Activated T-helper 2 cell treated with anti-CD3 and anti-CD28 coated beads, Interferon-gamma antibody, Interleukin-2, Interleukin-4, amounts not matched to agents 10 μg/mL and 5 μg/mL and 100 μg/mL, durations not matched to agents 14 hours and 24 hours and 36 hours (primary cell): Measurements from ENCODE around the gene SAMD13. TPM values are rescaled to one million over a fixed set of nuclear protein-coding genes. Genes with fewer than 3 reads are reported as not detected.

Source experiments
- DNase-seq: peaks from one replicate; pipeline ENCODE4 v3.0.0; 2021; ENCODE audit warnings: low spot score
- H3K27ac Mint-ChIP-seq: one replicate; pipeline ENCODE4 v1.8.0; 2021; ENCODE audit warnings: mixed read lengths
- H3K27me3 Mint-ChIP-seq: one replicate; pipeline ENCODE4 v1.8.0; 2021; ENCODE audit warnings: low read depth, mixed read lengths
- H3K36me3 Mint-ChIP-seq: one replicate; pipeline ENCODE4 v1.8.0; 2021; ENCODE audit warnings: low read depth, mixed read lengths
- H3K4me1 Mint-ChIP-seq: one replicate; pipeline ENCODE4 v1.8.0; 2021; ENCODE audit warnings: low read depth, mixed read lengths
- H3K4me3 Mint-ChIP-seq: one replicate; pipeline ENCODE4 v1.8.0; 2021; ENCODE audit warnings: low read depth, mild to moderate bottlenecking, moderate library complexity, mixed read lengths
- H3K9me3 Mint-ChIP-seq: one replicate; pipeline ENCODE4 v1.8.0; 2021; ENCODE audit warnings: mixed read lengths
- intact Hi-C: fragments of 100-400 bp; cut with micrococcal nuclease; formaldehyde crosslinking; loops from one replicate; pipeline ENCODE4 v1.15.1; 2023
- total RNA-seq: library from RNA; stranded (reverse); gene quantifications from 2 replicates; pipeline ENCODE4 v1.2.3, GENCODE V29; 2022

The SAMD13 gene
- total RNA-seq, 1 donor from 2014 or later = 0.30 TPM

DNA sequence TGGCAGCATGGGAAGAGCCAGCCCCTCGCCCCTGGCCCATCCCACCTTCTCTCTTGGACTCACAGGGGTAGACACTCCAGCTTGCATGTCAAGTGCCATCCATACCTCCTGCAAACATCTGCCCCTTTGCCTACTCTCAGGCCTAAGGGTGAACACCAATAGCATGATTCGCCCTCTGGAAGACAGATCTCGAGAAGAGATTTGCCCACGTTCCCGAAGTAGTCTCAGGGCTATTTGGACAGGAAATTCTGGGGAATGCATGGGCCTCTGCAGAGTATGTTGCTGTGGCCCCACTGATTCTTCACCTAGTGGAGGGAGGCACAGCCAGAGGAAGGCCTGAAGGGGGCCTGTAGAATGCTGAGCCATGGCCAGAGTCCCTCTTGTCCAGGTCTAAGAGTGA, 66.9 kb downstream of the SAMD13 start:
- no peaks in the 10 kb centered on the region for H3K27me3 Mint-ChIP-seq
- no peaks in the 10 kb centered on the region for H3K9me3 Mint-ChIP-seq
- intact Hi-C loops = loop anchor here (5.0 kb wide), 1 partner anchor 66 kb away; the partner anchor contains the start of gene SAMD13
- H3K4me1 Mint-ChIP-seq = peaks cover 7% of the 10 kb centered on the region
- H3K27ac Mint-ChIP-seq = no peak overlapping the region
- H3K36me3 Mint-ChIP-seq = no peaks in the 10 kb centered on the region
- H3K4me3 Mint-ChIP-seq = no peak overlapping the region
- DNase-seq = no peak

DNA sequence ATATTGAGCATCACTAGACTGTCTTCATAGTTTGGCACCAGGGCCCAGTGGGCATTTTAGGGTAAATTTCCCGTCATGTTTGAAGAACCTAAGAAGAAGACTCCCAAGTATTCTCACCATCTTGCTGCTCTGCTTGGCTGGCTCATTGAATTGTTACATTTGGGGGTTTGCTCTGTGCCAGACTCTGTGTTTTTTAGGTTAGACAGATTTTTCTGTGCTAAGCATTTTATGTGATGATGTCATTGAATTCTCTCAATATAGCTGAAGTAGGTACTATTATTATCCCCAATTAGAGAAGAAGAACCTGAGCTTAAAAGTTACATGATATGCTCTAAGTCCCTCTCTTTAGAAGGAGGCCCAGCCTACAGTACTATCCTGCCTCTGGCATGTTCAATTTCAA, 68.8 kb downstream of the SAMD13 start:
- H3K4me3 Mint-ChIP-seq = no peak overlapping the region
- H3K4me1 Mint-ChIP-seq = peaks cover 6% of the 10 kb centered on the region
- H3K27ac Mint-ChIP-seq = no peak overlapping the region
- DNase-seq = no peak
- H3K9me3 Mint-ChIP-seq = no peaks in the 10 kb centered on the region
- no peaks in the 10 kb centered on the region for H3K36me3 Mint-ChIP-seq
- H3K27me3 Mint-ChIP-seq = no peaks in the 10 kb centered on the region
- intact Hi-C loops = no loop called here

DNA sequence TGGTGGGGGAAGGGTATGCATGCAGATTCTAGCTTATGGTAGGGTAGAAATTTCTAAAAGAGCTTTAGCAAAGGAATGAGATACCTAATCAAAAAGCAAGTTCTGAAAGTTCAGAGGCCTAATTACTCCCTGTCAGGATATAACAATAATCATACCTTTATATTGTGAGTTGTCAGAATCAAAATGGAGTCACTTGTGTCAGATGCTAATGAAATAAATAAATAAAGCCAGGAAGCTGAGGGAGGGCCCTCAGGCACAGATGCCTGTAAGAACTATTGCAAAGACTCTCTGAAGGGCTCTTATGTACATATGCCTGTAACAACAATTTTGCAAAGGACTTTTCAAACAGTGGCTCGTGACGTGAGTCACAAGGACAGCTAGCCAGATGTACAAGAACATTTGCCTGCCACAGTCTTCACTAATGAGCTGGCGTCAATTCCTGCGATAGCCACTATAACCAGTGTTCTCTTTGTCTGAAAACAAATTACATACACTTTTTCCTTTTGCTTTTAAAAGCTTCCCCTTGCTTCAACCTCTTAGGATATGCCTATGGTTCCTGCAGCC, 69.4 kb downstream of the SAMD13 start:
- H3K4me1 Mint-ChIP-seq = peaks cover under 1% of the 10 kb centered on the region
- intact Hi-C loops = no loop called here
- DNase-seq = no peak
- no peak overlapping the region for H3K4me3 Mint-ChIP-seq
- no peaks in the 10 kb centered on the region for H3K9me3 Mint-ChIP-seq
- no peaks in the 10 kb centered on the region for H3K27me3 Mint-ChIP-seq
- no peaks in the 10 kb centered on the region for H3K36me3 Mint-ChIP-seq
- H3K27ac Mint-ChIP-seq = no peak overlapping the region

DNA sequence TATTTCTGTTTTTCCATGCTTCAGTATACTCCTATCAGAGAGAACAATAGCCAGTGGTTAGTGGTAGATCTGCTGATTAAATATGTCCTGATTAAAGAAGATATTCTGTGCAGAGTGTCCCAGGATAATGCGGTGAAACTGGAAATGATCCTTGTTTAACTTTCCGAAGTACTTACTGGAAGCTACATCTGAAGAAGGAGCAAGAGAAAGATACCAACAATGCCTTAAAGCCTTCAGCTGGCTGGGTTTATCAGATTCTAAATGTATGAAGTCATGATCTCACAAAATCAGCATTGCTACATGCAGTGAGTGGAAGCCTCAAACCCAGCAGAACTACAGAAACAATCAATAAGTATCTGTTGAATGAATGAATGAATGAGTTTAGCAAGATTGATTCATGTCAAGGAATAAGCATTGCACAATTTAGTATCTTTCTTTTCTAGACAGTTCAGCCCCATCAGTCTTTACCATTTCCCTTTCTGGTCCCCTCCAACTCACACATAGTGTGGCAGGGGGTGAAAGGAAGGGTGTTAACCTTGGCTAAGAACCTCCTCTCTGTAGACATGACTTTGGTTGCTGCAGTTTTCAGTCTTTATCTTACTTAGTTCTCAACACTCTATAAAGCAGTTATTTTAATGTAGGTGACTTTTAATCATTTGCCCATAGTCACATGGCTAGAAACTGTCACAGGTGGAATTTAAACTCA, 72.1 kb downstream of the SAMD13 start:
- no peak overlapping the region for H3K27ac Mint-ChIP-seq
- H3K4me3 Mint-ChIP-seq = no peak overlapping the region
- no peaks in the 10 kb centered on the region for H3K4me1 Mint-ChIP-seq
- no peaks in the 10 kb centered on the region for H3K9me3 Mint-ChIP-seq
- H3K27me3 Mint-ChIP-seq = no peaks in the 10 kb centered on the region
- H3K36me3 Mint-ChIP-seq = no peaks in the 10 kb centered on the region
- DNase-seq = no peak
- intact Hi-C loops = no loop called here

DNA sequence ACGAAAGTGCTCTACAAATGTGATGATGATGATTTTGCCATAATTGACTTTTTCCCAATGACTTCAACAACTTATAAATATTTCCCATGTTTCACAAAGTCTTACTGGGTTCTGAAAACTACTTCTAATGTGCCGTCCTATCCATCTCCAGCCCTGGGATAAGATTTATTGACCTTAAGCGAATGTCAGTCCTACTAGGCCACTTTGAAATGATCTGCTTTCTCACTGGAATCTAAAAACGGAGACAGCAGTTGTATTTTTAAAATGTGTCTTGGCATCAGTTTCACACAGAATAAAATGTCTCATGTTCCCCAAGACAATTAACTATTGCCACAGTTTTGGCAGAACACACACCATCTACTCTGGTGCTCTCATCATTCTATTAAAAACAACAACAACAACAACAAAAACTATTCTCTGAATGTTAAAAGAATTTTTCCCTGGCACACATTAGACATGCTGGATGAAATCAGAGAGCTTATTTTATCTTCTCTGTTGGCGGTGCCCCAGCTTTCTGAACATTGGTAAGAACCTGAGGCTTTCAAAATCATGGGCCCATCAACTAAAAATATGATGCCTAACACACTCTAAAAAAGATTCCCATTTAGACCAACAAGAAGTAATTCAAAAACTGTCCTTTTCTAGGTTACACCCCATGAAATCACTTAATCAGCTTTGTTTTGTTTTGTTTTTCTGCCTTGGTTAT, 73.6 kb downstream of the SAMD13 start:
- Mint-ChIP-seq H3K27ac (no peak overlapping the region), H3K9me3 (no peaks in the 10 kb centered on the region), H3K27me3 (no peaks in the 10 kb centered on the region), H3K36me3 (no peaks in the 10 kb centered on the region), H3K4me3 (no peak overlapping the region), H3K4me1 (no peaks in the 10 kb centered on the region)
- intact Hi-C loops = no loop called here
- no peak for DNase-seq

DNA sequence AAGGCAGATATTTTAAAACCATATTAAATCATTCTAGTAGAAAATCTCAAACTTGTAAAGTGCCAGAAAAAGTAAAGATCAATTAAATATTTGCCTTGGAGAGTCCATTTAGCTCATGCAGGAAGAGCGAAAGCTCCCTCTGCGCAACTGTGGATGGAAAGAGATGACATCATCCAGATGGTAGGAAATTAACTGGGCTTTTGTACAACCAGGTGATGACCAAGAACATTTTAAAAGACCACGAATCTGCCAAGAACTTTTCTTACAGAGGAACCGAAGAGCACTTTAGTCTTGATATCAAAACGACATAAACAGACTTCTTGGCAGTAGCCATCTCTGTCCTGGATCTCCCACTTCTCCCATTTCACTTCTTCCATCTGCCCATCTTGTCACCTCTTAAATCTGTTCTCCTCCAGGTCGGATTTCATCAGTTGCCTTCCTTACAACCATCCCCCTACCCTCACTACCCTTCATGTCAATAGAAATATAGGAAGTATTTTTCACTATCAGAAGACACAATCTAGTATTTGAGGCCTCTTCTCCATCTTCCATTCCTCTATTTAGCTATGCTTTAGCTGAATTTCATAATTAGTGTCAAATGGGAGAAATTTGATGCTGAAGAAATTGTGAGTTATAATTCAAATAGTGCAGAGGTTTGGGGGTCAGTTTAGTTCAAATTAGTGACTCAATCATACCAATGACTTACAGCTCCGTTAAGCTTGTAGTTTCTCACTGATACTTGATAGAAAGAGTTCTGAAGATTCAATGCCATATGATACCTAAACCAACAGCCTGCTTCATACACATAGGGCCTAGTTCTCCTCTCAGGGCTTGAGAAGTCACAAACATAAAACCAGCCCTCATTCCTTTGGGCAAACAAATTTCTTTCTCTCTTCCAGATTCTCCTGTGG, 74.7 kb downstream of the SAMD13 start:
- H3K27me3 Mint-ChIP-seq = no peaks in the 10 kb centered on the region
- no peaks in the 10 kb centered on the region for H3K4me1 Mint-ChIP-seq
- H3K4me3 Mint-ChIP-seq = no peak overlapping the region
- H3K36me3 Mint-ChIP-seq = no peaks in the 10 kb centered on the region
- no peak overlapping the region for H3K27ac Mint-ChIP-seq
- H3K9me3 Mint-ChIP-seq = no peaks in the 10 kb centered on the region
- intact Hi-C loops = no loop called here
- DNase-seq = no peak

DNA sequence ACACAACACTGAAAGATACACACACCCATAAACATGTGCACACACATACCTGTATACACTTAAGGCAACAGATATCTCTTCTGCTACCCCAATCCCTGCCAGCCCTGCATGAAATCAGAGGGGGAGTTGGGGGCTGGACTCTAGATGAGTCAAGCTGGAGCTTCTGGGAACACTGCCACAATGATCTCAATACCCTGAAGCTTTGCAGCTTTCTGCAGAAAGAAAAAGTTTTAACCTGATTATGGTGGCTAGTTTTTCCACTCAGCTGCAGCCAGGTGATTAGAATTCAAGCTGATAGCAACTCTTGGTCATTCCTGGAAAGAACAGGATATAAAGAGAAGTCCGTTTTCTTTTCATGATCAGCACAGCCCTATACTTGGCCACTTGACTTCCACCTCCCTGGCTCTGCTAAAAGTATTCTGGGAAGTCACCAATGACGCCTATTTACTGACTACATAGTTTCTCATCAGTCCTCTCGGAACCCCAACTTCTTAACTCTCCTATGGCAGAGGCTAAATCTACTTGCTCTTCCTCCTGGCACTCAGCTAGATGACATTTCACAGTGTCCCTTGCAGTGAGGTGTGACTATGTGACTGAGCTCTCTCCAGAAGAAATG, 76.1 kb downstream of the SAMD13 start:
- Mint-ChIP-seq H3K4me3 (no peak overlapping the region), H3K27ac (no peak overlapping the region), H3K36me3 (no peaks in the 10 kb centered on the region), H3K4me1 (no peaks in the 10 kb centered on the region), H3K27me3 (no peaks in the 10 kb centered on the region), H3K9me3 (no peaks in the 10 kb centered on the region)
- no peak for DNase-seq
- intact Hi-C loops = no loop called here

DNA sequence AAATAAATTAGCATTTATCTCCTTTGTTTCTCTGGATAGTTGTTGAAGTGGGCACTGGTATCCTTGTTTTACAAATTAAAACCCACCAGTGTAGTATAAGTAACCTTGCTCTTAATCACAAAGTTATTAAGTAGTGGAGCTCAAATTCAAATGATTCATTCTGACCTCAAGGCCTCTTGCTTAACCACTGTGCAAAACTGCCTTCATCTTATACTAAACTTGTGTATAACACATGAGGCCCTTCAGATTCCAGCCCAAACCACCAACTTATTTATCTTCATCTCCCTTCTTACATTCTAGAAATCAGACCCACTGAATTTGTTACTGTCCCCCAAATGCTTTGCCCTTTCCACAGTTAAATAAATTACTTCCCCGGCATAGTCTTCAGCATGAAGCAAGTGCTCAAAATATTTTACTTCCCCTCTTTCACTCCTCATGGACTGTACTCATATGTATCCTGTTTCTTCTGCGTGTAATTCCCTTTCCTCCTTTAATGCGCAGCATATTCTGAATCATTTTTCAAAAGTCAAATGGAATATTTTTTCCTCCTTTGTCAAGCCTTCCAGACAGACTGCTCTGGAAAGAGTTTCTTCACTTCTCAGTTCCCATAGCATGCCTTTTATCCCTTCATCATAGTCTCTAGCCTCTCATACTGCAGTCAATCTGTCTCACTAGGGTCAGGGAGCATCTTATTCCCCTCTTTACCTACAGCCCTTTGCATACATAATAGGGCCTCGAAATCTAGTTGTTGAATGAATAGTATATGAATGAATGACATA, 77.8 kb downstream of the SAMD13 start:
- Mint-ChIP-seq H3K27ac (no peak overlapping the region), H3K27me3 (no peaks in the 10 kb centered on the region), H3K4me3 (no peak overlapping the region), H3K36me3 (no peaks in the 10 kb centered on the region), H3K9me3 (no peaks in the 10 kb centered on the region), H3K4me1 (no peaks in the 10 kb centered on the region)
- no peak for DNase-seq
- intact Hi-C loops = no loop called here

DNA sequence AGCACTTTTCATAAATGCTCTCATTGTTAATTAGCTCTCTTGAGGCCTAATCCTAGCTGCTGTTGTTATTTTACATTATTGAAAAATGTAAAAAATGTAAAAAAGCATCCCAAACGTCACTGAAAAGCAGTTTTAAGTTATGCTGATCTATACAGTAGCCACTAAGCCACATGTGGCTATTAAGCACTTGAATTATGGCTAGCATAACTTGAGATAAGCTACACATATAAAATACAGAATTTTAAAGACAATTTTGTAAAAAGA, 78.3 kb downstream of the SAMD13 start:
- no peak overlapping the region for H3K27ac Mint-ChIP-seq
- no peaks in the 10 kb centered on the region for H3K36me3 Mint-ChIP-seq
- H3K4me3 Mint-ChIP-seq = no peak overlapping the region
- no peaks in the 10 kb centered on the region for H3K9me3 Mint-ChIP-seq
- H3K27me3 Mint-ChIP-seq = no peaks in the 10 kb centered on the region
- H3K4me1 Mint-ChIP-seq = no peaks in the 10 kb centered on the region
- DNase-seq = no peak
- intact Hi-C loops = no loop called here

DNA sequence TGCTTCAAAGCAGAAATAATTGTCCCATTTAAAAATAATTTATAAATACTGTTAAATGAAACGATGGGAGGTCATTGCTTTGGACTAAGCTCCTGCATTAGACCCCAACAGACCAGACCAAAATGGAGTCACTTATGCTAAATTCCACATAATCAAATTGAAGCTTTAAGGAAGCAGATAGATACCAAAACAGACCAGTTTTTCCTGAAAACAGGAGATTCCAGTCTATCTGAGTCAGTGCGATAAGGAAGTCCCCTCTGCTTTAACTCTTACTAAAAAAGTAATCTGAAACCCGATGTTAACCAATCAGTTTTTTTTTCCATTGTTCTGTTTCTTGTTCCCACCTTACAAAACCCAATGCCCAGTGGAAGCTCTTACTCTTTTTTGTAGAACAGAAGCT, 80.6 kb downstream of the SAMD13 start:
- Mint-ChIP-seq H3K27ac (no peak overlapping the region), H3K36me3 (no peaks in the 10 kb centered on the region), H3K27me3 (peaks cover 4% of the 10 kb centered on the region), H3K4me3 (no peak overlapping the region), H3K9me3 (no peaks in the 10 kb centered on the region), H3K4me1 (no peaks in the 10 kb centered on the region)
- DNase-seq = no peak
- intact Hi-C loops = no loop called here

DNA sequence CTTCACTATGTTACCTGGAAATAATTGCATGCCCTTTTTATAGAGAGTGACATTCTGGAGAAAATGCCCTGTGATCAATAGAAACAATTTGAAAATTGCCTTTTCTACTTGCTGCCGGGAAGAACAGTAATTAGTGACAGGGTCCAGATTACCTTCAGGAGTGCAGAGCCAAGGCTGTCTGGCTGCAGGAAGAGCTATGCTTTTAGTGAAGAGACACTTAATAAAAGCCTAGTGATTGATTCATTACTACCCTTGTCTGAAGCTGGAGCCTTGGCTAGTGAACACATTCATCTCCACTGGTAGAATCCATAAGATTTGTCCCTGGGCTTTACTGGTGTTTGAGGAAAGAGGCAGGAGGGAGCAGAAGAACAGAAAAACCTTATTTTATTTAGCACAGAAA, 83.8 kb downstream of the SAMD13 start:
- Mint-ChIP-seq H3K4me3 (no peak overlapping the region), H3K4me1 (no peaks in the 10 kb centered on the region), H3K9me3 (no peaks in the 10 kb centered on the region), H3K27me3 (peaks cover 4% of the 10 kb centered on the region), H3K27ac (no peak overlapping the region), H3K36me3 (no peaks in the 10 kb centered on the region)
- no peak for DNase-seq
- intact Hi-C loops = no loop called here
